ENCODE results near the gene CFL1. TPM values are rescaled to one million over a fixed set of nuclear protein-coding genes. Genes with fewer than 3 reads are reported as not detected.
A peak's percentile ranks its signal among the peaks of the same experiment; 100 is the strongest.

Gene CFL1
- total RNA-seq, 2 donors from 2014 or later: 654 to 731 TPM

- no peak for DNase-seq (ENCODE audit: low spot score)
- 70% methylated on average over 7 of the region's 7 CpGs for WGBS
- H3K4me3 ChIP-seq: no peak overlapping the region
- H3K9me3 ChIP-seq: no peaks in the 10 kb centered on the region
- no peak overlapping the region for H3K27ac ChIP-seq
- TF ChIP-seq POLR2A (IDR thresholded peaks at IDR 0.05) (no peak), POLR2AphosphoS5 (IDR thresholded peaks at IDR 0.05) (no peak), CTCF (IDR thresholded peaks at IDR 0.05) (no peak)
- H3K36me3 ChIP-seq: no peaks in the 10 kb centered on the region
- intact Hi-C loops (cut with DNase I): no loop called here
- H3K27me3 ChIP-seq (replicated peaks; ENCODE audit: insufficient read depth): no peaks in the 10 kb centered on the region
- H3K4me1 ChIP-seq (replicated peaks): no peaks in the 10 kb centered on the region
Measured at GRCh38 chr11:65880027-65880426, 22.0 kb upstream of the CFL1 start.

- no peaks in the 10 kb centered on the region for H3K9me3 ChIP-seq
- intact Hi-C loops (cut with DNase I): no loop called here
- WGBS: 40% methylated on average over 7 of the region's 7 CpGs
- no peaks in the 10 kb centered on the region for H3K27me3 ChIP-seq (replicated peaks; ENCODE audit: insufficient read depth)
- no peaks in the 10 kb centered on the region for H3K4me1 ChIP-seq (replicated peaks)
- no peak within 1 kb of the TSS for H3K27ac ChIP-seq
- DNase-seq (ENCODE audit: low spot score): no peak
- no peak within 1 kb of the TSS for H3K4me3 ChIP-seq
- no peaks in the 10 kb centered on the region for H3K36me3 ChIP-seq
- no peak for TF ChIP-seq POLR2A (IDR thresholded peaks at IDR 0.05)
- TF ChIP-seq CTCF (IDR thresholded peaks at IDR 0.05): no peak
- TF ChIP-seq POLR2AphosphoS5 (IDR thresholded peaks at IDR 0.05): no peak
Measured at GRCh38 chr11:65879617-65880016, 21.6 kb upstream of the CFL1 start, which contains the start of gene CTSW. Gene CTSW (plus strand): TSS chr11:65879837. CDS start chr11:65879855, 18 bp downstream.

- intact Hi-C loops (cut with DNase I): loop anchor here (2.0 kb wide), 1 partner anchor 15 kb away; the partner anchor contains the start of gene CFL1
- peak; percentile 94 for DNase-seq (ENCODE audit: low spot score)
Measured at GRCh38 chr11:65873318-65874156, 15.6 kb upstream of the CFL1 start.

GRCh38 chr11:65872586-65873317 is 14.8 kb upstream of the CFL1 start, which contains the start of gene EFEMP2:
Gene EFEMP2 (minus strand): TSS chr11:65872800. CDS start chr11:65872354, 446 bp downstream.
- Histone ChIP-seq H3K4me1 (replicated peaks) (peaks cover 3% of the 10 kb centered on the region), H3K27ac (peak within 1 kb of the TSS; percentile 87 to 92), H3K9me3 (no peaks in the 10 kb centered on the region), H3K27me3 (replicated peaks; ENCODE audit: insufficient read depth) (no peaks in the 10 kb centered on the region), H3K36me3 (no peaks in the 10 kb centered on the region), H3K4me3 (peak within 1 kb of the TSS; percentile 50 to 52)
- TF ChIP-seq CTCF (IDR thresholded peaks at IDR 0.05): no peak
- no peak for TF ChIP-seq POLR2A (IDR thresholded peaks at IDR 0.05)
- no peak for TF ChIP-seq POLR2AphosphoS5 (IDR thresholded peaks at IDR 0.05)
- intact Hi-C loops (cut with DNase I): loop anchor here (2.0 kb wide), 1 partner anchor 14 kb away; the partner anchor contains the start of gene CFL1
- no peak for DNase-seq (ENCODE audit: low spot score)
- WGBS: 0% methylated on average over 12 of the region's 69 CpGs

More at GRCh38 chr11:65873318-65874156, 15.6 kb upstream of the CFL1 start:
- WGBS: 7% methylated on average over 54 of the region's 54 CpGs
- Histone ChIP-seq H3K4me3 (peak overlapping the region; percentile 50 to 52), H3K9me3 (no peaks in the 10 kb centered on the region), H3K36me3 (no peaks in the 10 kb centered on the region), H3K27me3 (replicated peaks; ENCODE audit: insufficient read depth) (no peaks in the 10 kb centered on the region), H3K27ac (peak overlapping the region; percentile 87 to 92), H3K4me1 (replicated peaks) (peaks cover 3% of the 10 kb centered on the region)
- TF ChIP-seq POLR2AphosphoS5 (IDR thresholded peaks at IDR 0.05) (peak; percentile 98), CTCF (IDR thresholded peaks at IDR 0.05) (peak in 1 of 4 experiments; percentile 24), POLR2A (IDR thresholded peaks at IDR 0.05) (peak; percentile 93)
